Neural cell (in vitro differentiated cells): Measurements from ENCODE around the gene PHF12.

ENCODE experiments used
- CTCF ChIP-seq: fragments of 450-650 bp; IDR thresholded peaks from 2 replicates; pipeline ENCODE4 v1.5.1; 2014; ENCODE audit warnings: antibody characterized with exemption, mild to moderate bottlenecking, moderate library complexity; ENCODE audit not compliant: poor library complexity, severe bottlenecking
- EZH2 ChIP-seq: fragments of 200-600, 300-800 bp; shearing (Covaris generic), sonication (generic); IDR thresholded peaks from 2 replicates; pipeline ENCODE4 v1.6.1; 2014; ENCODE audit warnings: antibody characterized with exemption, low read length, borderline replicate concordance, mild to moderate bottlenecking; ENCODE audit not compliant: insufficient read depth, poor library complexity, severe bottlenecking
- POLR2AphosphoS5 ChIP-seq: IDR thresholded peaks from 2 replicates; pipeline ENCODE4 v1.6.1; 2012
- RAD21 ChIP-seq: fragments of 450-650 bp; conservative IDR thresholded peaks from 2 replicates; pipeline ENCODE4 v1.6.1; 2014; ENCODE audit warnings: antibody characterized with exemption, mild to moderate bottlenecking, moderate library complexity
- REST ChIP-seq: IDR thresholded peaks from 2 replicates; pipeline ENCODE4 v1.6.1; 2012; ENCODE audit warnings: borderline replicate concordance
- SMC3 ChIP-seq: fragments of 450-650 bp; conservative IDR thresholded peaks from 2 replicates; pipeline ENCODE4 v1.6.1; 2014; ENCODE audit warnings: antibody characterized with exemption, mild to moderate bottlenecking, moderate library complexity; ENCODE audit not compliant: poor library complexity

- no peak for TF ChIP-seq CTCF
- no peak for TF ChIP-seq REST
- no peak for TF ChIP-seq RAD21
- TF ChIP-seq EZH2, result no peak
- no peak for TF ChIP-seq SMC3
- no peak for TF ChIP-seq POLR2AphosphoS5
These were observed 44.4 kb downstream of the PHF12 start for GRCh38 chr17:28906706-28907438.
